Measurements from ENCODE around the gene GAL3ST2.
"Not testable (repeated sequence)": the region's sequence is repeated elsewhere in the genome, so short reads cannot be mapped to it uniquely, and the experiment has no call there.

GAL3ST2 gene

GRCh38 chr2:241776336-241777169, at the start of gene GAL3ST2:
Gene GAL3ST2 (plus strand): TSS chr2:241776822. CDS start chr2:241776956, 134 bp downstream.
- DNase-seq: no peak

DNA sequence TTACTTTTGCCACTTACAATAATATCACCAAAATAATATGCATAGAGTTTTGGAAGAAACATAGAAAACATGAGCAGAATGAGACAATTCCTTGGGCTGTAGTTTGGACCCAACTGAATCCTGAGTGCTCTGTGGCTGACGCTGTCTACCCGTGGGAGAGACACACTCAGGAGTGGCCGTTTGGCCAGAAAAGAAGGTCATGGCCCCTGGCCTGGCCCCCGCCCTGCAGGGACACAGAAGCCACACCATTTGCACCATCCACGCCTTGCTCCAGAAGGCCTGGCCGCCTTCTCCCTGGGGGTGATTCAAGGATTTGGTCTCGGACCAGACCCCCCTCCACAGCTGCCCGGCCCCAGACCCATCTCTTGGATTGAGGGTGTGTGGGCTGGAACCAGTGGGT, 48.6 kb upstream of the GAL3ST2 start:
- no peak for DNase-seq

GRCh38 chr2:241728627-241729026, 48.0 kb upstream of the GAL3ST2 start:
- DNase-seq: no peak

GRCh38 chr2:241729868-241730267, 46.8 kb upstream of the GAL3ST2 start:
- DNase-seq: no peak

DNA sequence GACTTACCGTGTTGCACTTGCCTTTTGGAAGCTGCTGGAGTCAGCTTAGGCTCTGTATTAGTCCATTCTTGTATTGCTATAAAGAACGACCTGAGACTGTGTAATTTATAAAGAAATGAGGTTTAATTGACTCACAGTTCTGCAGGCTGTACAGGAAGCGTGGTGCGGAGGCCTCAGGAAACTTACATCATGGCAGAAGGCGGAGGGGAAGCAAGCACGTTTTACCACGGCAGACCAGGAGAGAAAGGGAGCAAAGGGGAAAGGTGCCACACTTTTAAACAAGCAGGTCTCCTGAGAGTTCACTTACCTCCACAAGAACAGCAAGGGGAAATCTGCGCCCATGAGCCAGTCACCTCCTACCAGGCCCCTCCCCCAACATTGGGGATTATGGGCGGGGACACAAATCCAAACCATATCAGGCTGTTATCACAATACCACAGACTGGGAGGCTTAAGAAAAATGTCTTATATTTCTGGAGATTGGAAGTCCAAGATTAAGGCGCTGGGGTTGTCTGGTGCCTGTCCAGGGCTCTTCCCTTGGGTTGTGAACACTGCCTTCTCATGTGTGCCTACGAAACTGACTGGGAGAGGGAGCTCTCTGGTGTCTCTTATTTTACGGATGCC, 45.8 kb upstream of the GAL3ST2 start:
- peak; percentile 8 for DNase-seq

DNA sequence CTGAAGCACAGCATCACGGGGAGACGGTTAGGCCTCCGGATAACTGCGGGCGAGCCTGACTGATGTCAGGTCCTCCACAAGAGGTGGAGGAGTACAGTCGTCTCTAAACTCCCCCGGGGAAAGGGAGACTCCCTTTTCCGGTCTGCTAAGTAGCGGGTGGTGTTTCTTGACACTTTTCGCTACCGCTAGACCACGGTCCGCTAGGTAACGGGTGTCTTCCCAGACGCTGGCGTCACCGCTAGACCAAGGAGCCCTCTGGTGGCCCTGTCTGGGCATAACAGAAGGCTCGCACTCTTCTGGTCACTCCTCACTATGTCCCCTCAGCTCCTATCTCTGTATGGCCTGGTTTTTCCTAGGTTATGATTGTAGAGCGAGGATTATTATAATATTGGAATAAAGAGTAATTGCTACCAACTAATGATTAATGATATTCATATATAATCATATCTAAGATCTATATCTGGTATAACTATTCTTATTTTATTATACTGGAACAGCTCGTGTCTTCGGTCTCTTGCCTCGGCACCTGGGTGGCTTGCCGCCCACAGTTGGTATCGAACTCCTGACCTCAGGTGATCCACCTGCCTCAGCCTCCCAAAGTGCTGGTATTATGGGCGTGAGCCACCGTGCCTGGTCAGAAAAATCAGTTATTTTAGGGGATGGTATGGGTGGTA, 44.0 kb upstream of the GAL3ST2 start:
- DNase-seq: peak; percentile 45

- no peak for DNase-seq
Observed at GRCh38 chr2:241733391-241734207, 43.0 kb upstream of the GAL3ST2 start.

DNA sequence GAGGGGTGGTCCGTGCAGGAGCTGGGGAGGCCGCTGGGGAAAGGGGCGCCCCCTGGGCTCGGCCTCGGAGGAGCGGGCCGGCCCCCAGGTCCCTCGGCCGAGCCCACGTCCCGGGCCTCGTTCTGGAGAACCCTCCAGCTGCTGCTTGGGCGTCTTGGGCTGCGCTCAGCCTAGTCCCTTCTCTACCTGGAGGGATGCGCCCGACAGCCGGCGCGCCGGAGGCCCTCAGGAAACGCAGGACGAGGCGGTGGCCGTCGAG, 42.5 kb upstream of the GAL3ST2 start:
- DNase-seq: no peak

DNA sequence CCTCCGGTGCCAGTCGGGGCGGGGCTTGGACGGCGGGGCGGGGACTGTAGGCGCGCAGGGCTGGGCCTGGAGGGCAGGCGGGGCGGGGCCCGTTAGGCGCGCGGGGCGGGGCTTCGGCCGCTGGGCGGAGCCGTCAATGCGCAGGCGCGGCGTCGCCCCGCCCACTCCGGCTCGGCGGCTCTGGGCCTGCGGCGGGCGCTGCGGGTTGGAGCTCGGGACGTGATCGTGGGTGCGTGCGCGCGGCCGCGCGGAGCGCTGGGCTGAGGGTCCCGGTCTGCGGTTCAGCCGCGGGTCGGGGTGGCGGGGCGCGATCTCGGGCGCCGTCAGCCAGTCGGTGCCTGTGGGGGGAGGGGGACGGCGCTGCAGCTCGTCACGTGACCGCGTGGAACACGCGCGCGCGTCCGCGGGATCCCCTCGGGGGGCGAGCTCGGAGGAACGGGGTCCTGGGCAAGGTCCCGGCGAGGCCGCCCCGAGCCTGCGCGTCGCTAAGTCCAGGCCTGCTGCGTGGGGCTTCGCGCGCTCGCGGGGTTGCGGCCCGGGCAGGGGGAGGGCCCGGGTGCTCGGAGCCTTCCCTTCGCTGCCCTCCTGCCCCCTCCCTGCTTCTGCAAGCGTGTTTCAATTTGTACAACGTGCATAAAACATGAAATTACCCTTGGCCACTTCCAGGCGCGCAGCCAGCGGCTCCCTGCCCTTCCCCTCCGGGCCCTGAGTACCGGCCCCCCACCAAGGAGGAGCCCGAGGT, 42.0 kb upstream of the GAL3ST2 start, which contains the start of gene D2HGDH:
TSS of gene D2HGDH (plus strand) at position 164 of the 742 bp plus-strand sequence. CDS start 595 bp downstream, outside the sequence.
- peak; percentile 97 for DNase-seq

DNA sequence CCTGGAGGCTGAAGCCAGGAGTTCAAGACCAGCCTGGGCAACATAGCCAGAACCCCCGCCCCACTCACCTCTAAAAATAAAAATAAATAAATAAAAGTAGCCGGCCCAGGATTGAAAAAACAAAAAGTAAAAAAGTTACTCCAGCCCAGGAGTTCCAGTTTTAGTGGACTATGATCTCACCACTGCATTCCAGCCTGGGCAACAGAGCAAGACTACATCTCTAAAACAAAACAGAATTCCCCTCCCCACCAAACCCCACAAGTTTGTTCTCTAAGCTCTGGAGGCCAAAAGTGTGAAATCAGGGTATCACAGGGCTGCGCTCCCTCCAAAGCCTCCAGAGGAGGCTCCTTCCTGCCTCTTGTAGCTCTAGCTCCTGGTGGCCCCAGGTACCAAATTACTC, 40.5 kb upstream of the GAL3ST2 start:
- DNase-seq: no peak

DNA sequence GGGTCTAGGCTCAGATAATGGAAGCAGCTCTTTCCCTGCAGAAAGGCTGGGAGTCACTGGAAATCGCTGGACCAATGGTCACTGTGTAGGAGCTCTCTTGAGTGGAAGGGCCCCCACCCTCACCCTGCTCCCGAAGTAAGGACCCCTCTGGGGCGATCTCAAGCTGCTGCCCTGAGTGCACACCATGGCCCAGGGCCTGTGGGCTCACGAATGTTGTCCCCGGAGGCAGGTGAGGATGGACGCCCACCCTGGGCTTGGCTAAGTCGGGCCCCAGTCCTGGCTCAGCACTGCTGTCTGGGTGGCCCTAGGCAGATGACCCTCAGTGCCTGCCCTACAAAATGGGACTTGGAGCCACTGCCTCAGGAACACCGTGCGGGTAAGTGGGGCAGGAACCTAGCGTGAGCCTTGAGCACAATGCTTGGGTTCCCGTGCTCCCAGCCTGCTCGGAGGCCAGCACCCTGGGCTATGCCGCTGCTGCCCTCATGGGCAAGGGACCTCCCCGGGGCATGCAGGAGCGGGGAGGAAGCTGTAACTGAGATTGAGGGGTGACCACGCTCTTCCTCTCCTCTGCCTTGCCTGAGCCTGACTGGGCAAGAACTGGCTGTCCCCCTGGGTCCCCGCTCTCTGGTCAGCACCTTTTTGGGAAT, 38.5 kb upstream of the GAL3ST2 start:
- no peak for DNase-seq

DNA sequence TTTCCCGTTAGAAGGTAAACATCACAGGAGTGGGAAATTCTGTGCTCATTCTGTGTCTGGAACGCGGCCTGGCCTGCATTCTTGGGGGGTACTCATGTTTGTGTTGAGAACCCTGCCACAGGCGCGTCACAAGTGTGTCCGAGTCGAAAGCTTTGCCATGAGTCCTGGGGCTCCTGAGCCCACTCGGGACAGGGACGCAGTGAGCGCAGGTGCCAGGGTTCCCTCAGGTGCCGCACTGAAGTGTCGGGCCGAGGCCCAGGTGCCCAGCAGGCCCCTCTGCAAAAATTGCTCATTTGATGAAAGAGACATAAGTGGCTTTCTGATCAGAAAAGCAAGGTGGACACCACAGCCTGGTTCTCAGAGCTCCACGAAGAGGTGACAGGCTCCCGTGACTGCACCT, 37.4 kb upstream of the GAL3ST2 start:
- DNase-seq: no peak

- DNase-seq: peak; percentile 60
Observed at GRCh38 chr2:241739651-241740050, 37.0 kb upstream of the GAL3ST2 start.

DNA sequence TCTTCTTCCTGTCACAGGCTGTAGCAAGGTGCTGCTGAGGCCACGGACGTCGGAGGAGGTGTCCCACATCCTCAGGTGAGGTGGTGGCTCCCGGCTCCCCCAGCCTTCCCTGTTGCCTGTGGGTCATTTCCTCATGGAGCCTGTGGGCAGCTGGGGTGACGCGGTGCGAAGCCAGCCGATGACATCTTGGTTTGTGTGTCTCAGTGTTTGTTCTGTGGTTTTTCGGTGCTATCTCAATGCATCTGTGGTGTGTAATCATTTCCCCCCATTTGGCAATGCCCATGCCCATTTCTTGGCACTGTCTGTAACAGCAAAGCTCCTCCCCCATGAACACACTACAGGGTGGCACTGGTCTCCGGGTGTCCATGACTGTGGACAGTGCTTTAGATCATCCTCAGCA, 35.6 kb upstream of the GAL3ST2 start:
- peak; percentile 48 for DNase-seq

- no peak for DNase-seq
Observed at GRCh38 chr2:241742320-241742939, 34.2 kb upstream of the GAL3ST2 start.

- not testable (repeated sequence) for DNase-seq
Observed at GRCh38 chr2:241743008-241743407, 33.6 kb upstream of the GAL3ST2 start.

DNA sequence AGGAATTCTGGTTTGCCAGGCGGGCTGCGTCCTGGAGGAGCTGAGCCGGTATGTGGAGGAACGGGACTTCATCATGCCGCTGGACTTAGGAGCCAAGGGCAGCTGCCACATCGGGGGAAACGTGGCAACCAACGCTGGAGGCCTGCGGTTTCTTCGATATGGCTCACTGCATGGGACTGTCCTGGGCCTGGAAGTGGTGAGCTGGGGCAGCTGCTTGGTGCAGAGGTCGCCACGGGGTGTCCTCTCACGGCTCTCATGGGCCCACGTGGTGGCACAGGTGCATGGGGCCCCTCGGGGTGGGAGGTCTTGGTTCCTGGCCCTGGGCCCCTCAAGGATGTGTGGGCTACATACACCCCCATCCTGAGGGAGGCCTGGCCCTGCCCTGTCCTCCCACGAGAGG, 33.0 kb upstream of the GAL3ST2 start:
- no peak for DNase-seq

DNA sequence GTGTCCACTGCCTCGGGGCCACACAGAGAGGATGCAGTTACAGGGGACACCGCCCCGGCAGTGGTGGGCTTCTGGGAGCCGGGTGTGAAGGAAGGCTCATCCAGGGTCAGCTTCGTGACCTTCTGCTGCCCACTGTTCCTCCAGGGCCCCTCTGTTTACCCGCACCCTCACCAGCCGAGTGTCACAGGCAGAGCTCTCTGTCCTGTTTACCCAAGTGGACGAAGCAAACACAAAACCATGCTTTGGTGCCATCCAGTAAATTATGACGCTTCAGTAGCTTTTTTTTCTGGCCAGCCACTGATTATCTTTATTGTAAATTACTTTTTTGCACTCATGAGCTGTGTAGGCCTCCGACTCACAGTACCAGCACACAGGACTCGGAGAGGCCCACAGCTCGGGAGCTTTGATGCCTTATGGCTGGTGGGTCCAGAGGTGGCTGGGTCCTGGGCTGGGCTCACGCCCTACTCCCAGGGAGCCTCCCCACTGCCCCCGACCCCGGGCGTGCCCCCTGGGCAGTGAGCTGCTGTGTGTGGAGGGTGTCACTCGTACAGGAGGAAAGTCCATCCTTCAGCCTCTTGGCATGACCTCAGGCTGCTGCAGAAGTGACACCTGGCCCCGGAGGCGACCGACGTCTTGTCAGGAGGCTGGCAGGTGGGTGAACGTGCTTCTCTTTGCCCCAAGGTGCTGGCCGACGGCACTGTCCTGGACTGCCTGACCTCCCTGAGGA, 32.4 kb upstream of the GAL3ST2 start:
- no peak for DNase-seq

- DNase-seq: no peak
Observed at GRCh38 chr2:241745276-241745675, 31.3 kb upstream of the GAL3ST2 start.

DNA sequence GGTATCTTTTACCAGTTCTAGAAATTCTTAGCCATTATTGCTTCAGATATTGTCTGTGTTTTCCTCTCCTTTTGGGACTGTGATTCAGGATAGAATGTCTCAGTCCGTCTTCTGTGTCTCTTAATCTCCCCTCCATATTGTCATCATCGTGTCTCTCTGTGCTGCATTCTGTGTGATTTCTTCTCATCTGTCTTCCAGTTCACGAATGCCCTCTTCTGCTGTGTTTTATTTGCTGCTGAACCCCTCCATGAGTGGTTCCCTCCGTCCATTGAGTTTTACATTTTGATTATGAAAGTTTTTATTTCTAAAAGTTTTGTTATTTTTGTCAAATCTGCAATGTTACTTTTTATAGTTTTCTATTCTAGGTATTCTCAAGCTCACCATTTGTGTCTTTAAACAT, 30.5 kb upstream of the GAL3ST2 start:
- DNase-seq: no peak
